Mesenchymal stem cell (in vitro differentiated cells and primary cell): ENCODE measurements around the gene CLSTN1.

Experiments used
- DNase-seq: peaks from one replicate; pipeline ENCODE4 v3.0.0-alpha.2; 2013
- H2AFZ ChIP-seq: one replicate; pipeline ENCODE4 v1.6.1; 2013; ENCODE audit warnings: low read depth, mild to moderate bottlenecking, control low read depth, inconsistent platforms, low read length, moderate library complexity
- H2AK5ac ChIP-seq: 2 replicates; pipeline ENCODE4 v1.6.1; 2013; ENCODE audit warnings: low read length, moderate library complexity, mild to moderate bottlenecking, inconsistent platforms; ENCODE audit not compliant: severe bottlenecking
- H2BK120ac ChIP-seq: one replicate; pipeline ENCODE4 v1.6.1; 2013; ENCODE audit warnings: low read depth, mild to moderate bottlenecking, inconsistent platforms, low read length, moderate library complexity
- H2BK12ac ChIP-seq, 2 experiments: one replicate each; pipeline ENCODE4 v1.6.1; 2013; ENCODE audit warnings: inconsistent platforms in 2 of 2, low read length in 2 of 2, mild to moderate bottlenecking in 2 of 2, moderate library complexity in 2 of 2, control low read depth in 1 of 2
- H2BK15ac ChIP-seq: one replicate; pipeline ENCODE4 v1.6.1; 2013; ENCODE audit warnings: mild to moderate bottlenecking, low read depth, inconsistent platforms; ENCODE audit not compliant: poor library complexity, severe bottlenecking
- H2BK5ac ChIP-seq: 2 replicates; pipeline ENCODE4 v1.6.1; 2013; ENCODE audit warnings: low read depth, mild to moderate bottlenecking, low read length, control low read depth, inconsistent platforms; ENCODE audit not compliant: poor library complexity, severe bottlenecking
- H3K14ac ChIP-seq, 2 experiments: one replicate each; pipeline ENCODE4 v1.6.1; 2013; ENCODE audit warnings: inconsistent platforms in 2 of 2, low read length in 2 of 2, control low read depth in 1 of 2, mild to moderate bottlenecking in 1 of 2, moderate library complexity in 1 of 2
- H3K18ac ChIP-seq, 2 experiments: one replicate each; pipeline ENCODE4 v1.6.1; 2013; ENCODE audit warnings: inconsistent platforms in 2 of 2, low read length in 2 of 2, control low read depth in 1 of 2, low read depth in 1 of 2, mild to moderate bottlenecking in 1 of 2
- H3K23ac ChIP-seq, 2 experiments: one replicate each; pipeline ENCODE4 v1.6.1; 2013; ENCODE audit warnings: inconsistent platforms in 2 of 2, low read length in 2 of 2, mild to moderate bottlenecking in 2 of 2, moderate library complexity in 2 of 2, control low read depth in 1 of 2
- H3K27ac ChIP-seq: 2 replicates; pipeline ENCODE4 v1.5.1; 2013; ENCODE audit warnings: mild to moderate bottlenecking, moderate library complexity, low read length, control low read depth, inconsistent platforms; ENCODE audit not compliant: poor library complexity, severe bottlenecking
- H3K27me3 ChIP-seq, 2 experiments: 2 replicates each; pipeline versions ENCODE4 v1.6.1 to v1.7.0; 2013; ENCODE audit warnings: low read length in 2 of 2, mild to moderate bottlenecking in 2 of 2, moderate library complexity in 2 of 2, control low read depth in 1 of 2, inconsistent platforms in 1 of 2; ENCODE audit not compliant: control insufficient read depth in 1 of 2, insufficient read depth in 1 of 2
- H3K36me3 ChIP-seq, 2 experiments: 2 replicates each; pipeline versions ENCODE4 v1.6.1 to v1.7.0; 2013; ENCODE audit warnings: low read length in 2 of 2, control low read depth in 1 of 2, inconsistent platforms in 1 of 2, low read depth in 1 of 2, mild to moderate bottlenecking in 1 of 2; ENCODE audit not compliant: insufficient read depth in 2 of 2, control insufficient read depth in 1 of 2
- H3K4ac ChIP-seq, 2 experiments: one replicate each; pipeline ENCODE4 v1.6.1; 2013; ENCODE audit warnings: inconsistent platforms in 2 of 2, low read length in 2 of 2, mild to moderate bottlenecking in 2 of 2, moderate library complexity in 2 of 2, control low read depth in 1 of 2, low read depth in 1 of 2
- H3K4me1 ChIP-seq: 2 replicates; pipeline ENCODE4 v1.6.1; 2013; ENCODE audit warnings: low read depth, low read length, control low read depth; ENCODE audit not compliant: control insufficient read depth, insufficient read depth
- H3K4me2 ChIP-seq: 2 replicates; pipeline ENCODE4 v1.6.1; 2013; ENCODE audit warnings: low read length, mild to moderate bottlenecking, inconsistent platforms; ENCODE audit not compliant: poor library complexity, severe bottlenecking
- H3K4me3 ChIP-seq, 2 experiments: 2 replicates each; pipeline versions ENCODE4 v1.5.1 to v1.7.0; 2013; ENCODE audit warnings: low read length in 2 of 2, mild to moderate bottlenecking in 2 of 2, control low read depth in 1 of 2, low read depth in 1 of 2; ENCODE audit not compliant: insufficient read depth in 1 of 2
- H3K79me1 ChIP-seq: replicated peaks from 2 replicates; pipeline ENCODE4 v1.6.1; 2013; ENCODE audit warnings: mild to moderate bottlenecking, control low read depth, low read length, inconsistent platforms; ENCODE audit not compliant: poor library complexity, severe bottlenecking
- H3K9ac ChIP-seq: 2 replicates; pipeline ENCODE4 v1.7.0; 2013; ENCODE audit warnings: mild to moderate bottlenecking, low read length, moderate library complexity
- H3K9me3 ChIP-seq: 2 replicates; pipeline ENCODE4 v1.7.0; 2013; ENCODE audit warnings: mild to moderate bottlenecking, low read length; ENCODE audit not compliant: control insufficient read depth
- H4K8ac ChIP-seq: one replicate; pipeline ENCODE4 v1.6.1; 2013; ENCODE audit warnings: inconsistent platforms, mild to moderate bottlenecking, low read length, moderate library complexity
- H4K91ac ChIP-seq: one replicate; pipeline ENCODE4 v1.6.1; 2013; ENCODE audit warnings: mild to moderate bottlenecking, low read length, inconsistent platforms
- WGBS: methylation state at CpG from one replicate; pipeline ENCODE4 v1.1.7; 2013; ENCODE audit warnings: mixed read lengths; 5-methylcytosine and 5-hydroxymethylcytosine counted together

Gene CLSTN1

GRCh38 chr1:9863371-9863770, 39.6 kb upstream of the CLSTN1 start:
- no peak overlapping the region for H3K4ac ChIP-seq
- no peak overlapping the region for H3K14ac ChIP-seq
- no peak overlapping the region for H2BK12ac ChIP-seq
- H3K4me3 ChIP-seq, result no peak overlapping the region
- peaks cover 37% of the 10 kb centered on the region for H3K4me1 ChIP-seq
- no peak overlapping the region for H3K4me2 ChIP-seq
- H4K91ac ChIP-seq, result no peak overlapping the region
- no peak overlapping the region for H2BK15ac ChIP-seq
- no peak overlapping the region for H2AK5ac ChIP-seq
- no peak overlapping the region for H2BK5ac ChIP-seq
- no peaks in the 10 kb centered on the region for H3K27me3 ChIP-seq
- no peak for DNase-seq
- H3K36me3 ChIP-seq, result peaks cover 13 to 20% of the 10 kb centered on the region in 2 experiments
- no peak overlapping the region for H2AFZ ChIP-seq
- H3K9me3 ChIP-seq, result no peaks in the 10 kb centered on the region
- no peak overlapping the region for H2BK120ac ChIP-seq
- no peak overlapping the region for H3K23ac ChIP-seq
- H3K27ac ChIP-seq, result no peak overlapping the region
- peaks cover 10% of the 10 kb centered on the region for H3K79me1 ChIP-seq
- H3K18ac ChIP-seq, result no peak overlapping the region
- no peak overlapping the region for H3K9ac ChIP-seq
- no peak overlapping the region for H4K8ac ChIP-seq
- WGBS, result 98% methylated on average over 10 of the region's 10 CpGs

- WGBS, result 78% methylated on average over 8 of the region's 8 CpGs
Observed at GRCh38 chr1:9861360-9861759, 37.6 kb upstream of the CLSTN1 start.

GRCh38 chr1:9860887-9861286, 37.1 kb upstream of the CLSTN1 start:
- no peak overlapping the region for H3K4ac ChIP-seq
- no peak overlapping the region for H3K4me2 ChIP-seq
- peaks cover 4% of the 10 kb centered on the region for H3K79me1 ChIP-seq
- H3K4me1 ChIP-seq, result peaks cover 25% of the 10 kb centered on the region
- H3K27me3 ChIP-seq, result no peaks in the 10 kb centered on the region
- H3K14ac ChIP-seq, result no peak overlapping the region
- no peak overlapping the region for H4K8ac ChIP-seq
- no peak overlapping the region for H3K27ac ChIP-seq
- H3K36me3 ChIP-seq, result peaks cover 2 to 15% of the 10 kb centered on the region in 2 experiments
- H3K23ac ChIP-seq, result no peak overlapping the region
- 85% methylated on average over 5 of the region's 5 CpGs for WGBS
- H3K9me3 ChIP-seq, result no peaks in the 10 kb centered on the region
- H2BK120ac ChIP-seq, result no peak overlapping the region
- no peak overlapping the region for H3K4me3 ChIP-seq
- H4K91ac ChIP-seq, result no peak overlapping the region
- no peak overlapping the region for H2BK5ac ChIP-seq
- H2AFZ ChIP-seq, result no peak overlapping the region
- no peak overlapping the region for H2BK12ac ChIP-seq
- H2AK5ac ChIP-seq, result peak overlapping the region; percentile 7
- no peak overlapping the region for H3K9ac ChIP-seq
- H3K18ac ChIP-seq, result no peak overlapping the region
- no peak overlapping the region for H2BK15ac ChIP-seq
- DNase-seq, result no peak

More at GRCh38 chr1:9861360-9861759, 37.6 kb upstream of the CLSTN1 start:
- H3K14ac ChIP-seq, result no peak overlapping the region
- H3K9ac ChIP-seq, result no peak overlapping the region
- no peak overlapping the region for H2AFZ ChIP-seq
- H3K23ac ChIP-seq, result no peak overlapping the region
- no peak overlapping the region for H2BK12ac ChIP-seq
- H3K4me2 ChIP-seq, result no peak overlapping the region
- no peak overlapping the region for H3K27ac ChIP-seq
- H3K18ac ChIP-seq, result no peak overlapping the region
- H4K91ac ChIP-seq, result no peak overlapping the region
- peaks cover 5 to 15% of the 10 kb centered on the region in 2 experiments for H3K36me3 ChIP-seq
- no peak overlapping the region for H2BK15ac ChIP-seq
- H3K79me1 ChIP-seq, result peaks cover 4% of the 10 kb centered on the region
- peaks cover 29% of the 10 kb centered on the region for H3K4me1 ChIP-seq
- no peak overlapping the region for H2BK5ac ChIP-seq
- H4K8ac ChIP-seq, result no peak overlapping the region
- no peak overlapping the region for H2BK120ac ChIP-seq
- no peak overlapping the region for H2AK5ac ChIP-seq
- H3K9me3 ChIP-seq, result no peaks in the 10 kb centered on the region
- DNase-seq, result no peak
- H3K4ac ChIP-seq, result no peak overlapping the region
- no peaks in the 10 kb centered on the region for H3K27me3 ChIP-seq
- H3K4me3 ChIP-seq, result no peak overlapping the region

GRCh38 chr1:9859281-9860014, 35.7 kb upstream of the CLSTN1 start:
- no peak overlapping the region for H2BK120ac ChIP-seq
- H2BK12ac ChIP-seq, result no peak overlapping the region
- no peak overlapping the region for H3K14ac ChIP-seq
- no peak overlapping the region for H2BK5ac ChIP-seq
- no peak overlapping the region for H3K4ac ChIP-seq
- no peak overlapping the region for H4K8ac ChIP-seq
- H3K4me2 ChIP-seq, result no peak overlapping the region
- H3K9ac ChIP-seq, result no peak overlapping the region
- peaks cover 3% of the 10 kb centered on the region for H3K79me1 ChIP-seq
- H2AFZ ChIP-seq, result no peak overlapping the region
- H3K18ac ChIP-seq, result no peak overlapping the region
- H3K4me3 ChIP-seq, result no peak overlapping the region
- whole genome bisulfite sequencing, result 87% methylated on average over 5 of the region's 5 CpGs
- no peak overlapping the region for H3K27ac ChIP-seq
- H4K91ac ChIP-seq, result no peak overlapping the region
- H3K9me3 ChIP-seq, result no peaks in the 10 kb centered on the region
- H3K36me3 ChIP-seq, result peaks cover 0 to 15% of the 10 kb centered on the region in 2 experiments
- H3K23ac ChIP-seq, result peak overlapping the region in 1 of 2 experiments; percentile 34
- H3K27me3 ChIP-seq, result no peaks in the 10 kb centered on the region
- no peak overlapping the region for H2AK5ac ChIP-seq
- H3K4me1 ChIP-seq, result peaks cover 18% of the 10 kb centered on the region
- no peak overlapping the region for H2BK15ac ChIP-seq
- DNase-seq, result no peak
